SK-N-MC (cell line): Measurements from ENCODE around the gene BHLHA15.

Experiments used
- EZH2 ChIP-seq: fragments of 200-600 bp; sonication (generic); IDR thresholded peaks from one replicate; pipeline ENCODE4 v1.6.1; 2017; ENCODE audit warnings: antibody characterized with exemption
- POLR2AphosphoS5 ChIP-seq: IDR thresholded peaks from 2 replicates; pipeline ENCODE4 v1.6.1; 2012; ENCODE audit warnings: mild to moderate bottlenecking, low read depth, low read length, borderline replicate concordance

GRCh38 chr7:98238976-98239375, 27.7 kb downstream of the BHLHA15 start:
- TF ChIP-seq POLR2AphosphoS5 (no peak), EZH2 (no peak)
